Ishikawa (cell line): ENCODE data around the gene ANKMY1.

Source experiments
- EGR1 ChIP-seq: IDR thresholded peaks from 2 replicates; pipeline ENCODE4 v1.6.1; 2012
- EP300 ChIP-seq: IDR thresholded peaks from 2 replicates; pipeline ENCODE4 v1.6.1; 2012; ENCODE audit warnings: borderline replicate concordance
- FOXM1 ChIP-seq: IDR thresholded peaks from 2 replicates; pipeline ENCODE4 v1.6.1; 2012; ENCODE audit warnings: low read depth, borderline replicate concordance
- NFIC ChIP-seq: IDR thresholded peaks from 2 replicates; pipeline ENCODE4 v1.6.1; 2012
- RAD21 ChIP-seq: IDR thresholded peaks from 2 replicates; pipeline ENCODE4 v1.6.1; 2012; ENCODE audit warnings: low read depth
- TAF1 ChIP-seq: IDR thresholded peaks from 2 replicates; pipeline ENCODE4 v1.6.1; 2012; ENCODE audit warnings: low read depth, mild to moderate bottlenecking
- TEAD4 ChIP-seq: IDR thresholded peaks from 2 replicates; pipeline ENCODE4 v1.6.1; 2012
- YY1 ChIP-seq: IDR thresholded peaks from 2 replicates; pipeline ENCODE4 v1.6.1; 2012; ENCODE audit warnings: low read depth
- TF ChIP-seq, protein P1 (sequence below): IDR thresholded peaks from 2 replicates; pipeline ENCODE4 v1.6.1; 2012
- TF ChIP-seq, protein P2 (sequence below): IDR thresholded peaks from 2 replicates; pipeline ENCODE4 v1.6.1; 2012; ENCODE audit warnings: low read depth, mild to moderate bottlenecking

DNA sequence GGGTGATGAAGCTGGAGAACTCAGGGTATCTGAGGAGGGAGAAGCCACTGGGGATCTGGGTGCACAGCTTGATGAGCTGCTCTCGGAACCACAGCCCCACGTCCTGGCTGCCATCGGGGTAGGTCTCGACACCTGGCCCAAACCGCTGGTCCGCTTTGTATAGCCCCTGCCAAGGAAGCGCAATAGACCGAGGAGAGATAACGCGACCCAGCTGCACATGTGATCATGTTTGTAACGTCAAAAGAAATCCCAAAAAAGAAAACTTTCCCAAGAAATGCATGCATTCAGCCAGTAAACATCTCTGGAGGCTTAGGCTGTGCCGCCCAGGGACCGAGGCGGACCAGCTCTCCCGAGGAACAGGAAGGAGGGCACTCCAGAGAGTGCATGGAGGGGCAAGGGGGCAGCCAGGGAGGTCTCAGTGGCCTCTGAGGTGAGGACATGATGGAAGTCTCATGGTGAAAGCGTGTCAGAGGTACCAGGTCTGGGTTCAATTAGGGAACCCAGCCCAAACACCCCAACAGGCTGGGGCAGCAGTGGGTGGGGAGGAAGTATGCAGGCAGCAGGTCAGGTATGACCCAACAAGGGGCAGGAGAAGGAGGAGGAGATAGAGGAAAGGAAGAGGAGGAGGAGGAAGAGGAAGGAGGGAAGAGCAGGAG is 28.3 kb downstream of the ANKMY1 start:
- TF ChIP-seq RAD21 (no peak), NFIC (no peak), YY1 (no peak), EP300 (no peak), TAF1 (no peak), EGR1 (no peak), FOXM1 (no peak), TEAD4 (no peak)
- TF ChIP-seq, protein P1, sequence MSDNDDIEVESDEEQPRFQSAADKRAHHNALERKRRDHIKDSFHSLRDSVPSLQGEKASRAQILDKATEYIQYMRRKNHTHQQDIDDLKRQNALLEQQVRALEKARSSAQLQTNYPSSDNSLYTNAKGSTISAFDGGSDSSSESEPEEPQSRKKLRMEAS, result no peak
- TF ChIP-seq, protein P2, sequence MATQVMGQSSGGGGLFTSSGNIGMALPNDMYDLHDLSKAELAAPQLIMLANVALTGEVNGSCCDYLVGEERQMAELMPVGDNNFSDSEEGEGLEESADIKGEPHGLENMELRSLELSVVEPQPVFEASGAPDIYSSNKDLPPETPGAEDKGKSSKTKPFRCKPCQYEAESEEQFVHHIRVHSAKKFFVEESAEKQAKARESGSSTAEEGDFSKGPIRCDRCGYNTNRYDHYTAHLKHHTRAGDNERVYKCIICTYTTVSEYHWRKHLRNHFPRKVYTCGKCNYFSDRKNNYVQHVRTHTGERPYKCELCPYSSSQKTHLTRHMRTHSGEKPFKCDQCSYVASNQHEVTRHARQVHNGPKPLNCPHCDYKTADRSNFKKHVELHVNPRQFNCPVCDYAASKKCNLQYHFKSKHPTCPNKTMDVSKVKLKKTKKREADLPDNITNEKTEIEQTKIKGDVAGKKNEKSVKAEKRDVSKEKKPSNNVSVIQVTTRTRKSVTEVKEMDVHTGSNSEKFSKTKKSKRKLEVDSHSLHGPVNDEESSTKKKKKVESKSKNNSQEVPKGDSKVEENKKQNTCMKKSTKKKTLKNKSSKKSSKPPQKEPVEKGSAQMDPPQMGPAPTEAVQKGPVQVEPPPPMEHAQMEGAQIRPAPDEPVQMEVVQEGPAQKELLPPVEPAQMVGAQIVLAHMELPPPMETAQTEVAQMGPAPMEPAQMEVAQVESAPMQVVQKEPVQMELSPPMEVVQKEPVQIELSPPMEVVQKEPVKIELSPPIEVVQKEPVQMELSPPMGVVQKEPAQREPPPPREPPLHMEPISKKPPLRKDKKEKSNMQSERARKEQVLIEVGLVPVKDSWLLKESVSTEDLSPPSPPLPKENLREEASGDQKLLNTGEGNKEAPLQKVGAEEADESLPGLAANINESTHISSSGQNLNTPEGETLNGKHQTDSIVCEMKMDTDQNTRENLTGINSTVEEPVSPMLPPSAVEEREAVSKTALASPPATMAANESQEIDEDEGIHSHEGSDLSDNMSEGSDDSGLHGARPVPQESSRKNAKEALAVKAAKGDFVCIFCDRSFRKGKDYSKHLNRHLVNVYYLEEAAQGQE, result no peak
